ENCODE measurements around the gene FFAR3. TPM values are rescaled to one million over a fixed set of nuclear protein-coding genes. Genes with fewer than 3 reads are reported as not detected.
"Not testable (repeated sequence)": the region's sequence is repeated elsewhere in the genome, so short reads cannot be mapped to it uniquely, and the experiment has no call there.

The FFAR3 gene
- total RNA-seq, 1 experiment from 2014 or later = 0.15 TPM

- DNase-seq (ENCODE audit: low spot score) = no peak
- TF ChIP-seq EZH2 (IDR thresholded peaks at IDR 0.05; ENCODE audit: borderline replicate concordance, low read depth, low read length, poor library complexity, severe bottlenecking) (no peak), CTCF (conservative IDR thresholded peaks at IDR 0.05; ENCODE audit: low read depth, low read length) (no peak)
- no peaks in the 10 kb centered on the region for H3K9me3 ChIP-seq (ENCODE audit: low read depth, low read length, poor library complexity, severe bottlenecking)
- ChIA-PET POLR2A (ENCODE audit: low non-redundant PET) (no interaction called here), CTCF (no interaction called here)
- no peaks in the 10 kb centered on the region for H3K36me3 ChIP-seq (ENCODE audit: insufficient read depth, low read length, poor library complexity, severe bottlenecking)
- no peak overlapping the region for H3K4me3 ChIP-seq (ENCODE audit: low read depth, low read length, poor library complexity, severe bottlenecking)
- no TSS peak for BruUV-seq (replicated peaks)
- no peak overlapping the region for H3K27ac ChIP-seq (ENCODE audit: low read depth, low read length, poor library complexity, severe bottlenecking)
- intact Hi-C loops (cut with micrococcal nuclease; ENCODE audit: unreplicated experiment) = no loop called here
- H3K4me1 ChIP-seq (ENCODE audit: insufficient read depth, low read length, poor library complexity, severe bottlenecking) = no peaks in the 10 kb centered on the region
- no peaks in the 10 kb centered on the region for H3K27me3 ChIP-seq (replicated peaks; ENCODE audit: insufficient read depth, low read depth, low read length, poor library complexity)
Observed at GRCh38 chr19:35399231-35399630, 41.0 kb downstream of the FFAR3 start.

- Histone ChIP-seq H3K27ac (ENCODE audit: low read depth, low read length, poor library complexity, severe bottlenecking) (no peak overlapping the region), H3K4me1 (ENCODE audit: insufficient read depth, low read length, poor library complexity, severe bottlenecking) (no peaks in the 10 kb centered on the region), H3K27me3 (replicated peaks; ENCODE audit: insufficient read depth, low read depth, low read length, poor library complexity) (no peaks in the 10 kb centered on the region), H3K9me3 (ENCODE audit: low read depth, low read length, poor library complexity, severe bottlenecking) (no peaks in the 10 kb centered on the region), H3K36me3 (ENCODE audit: insufficient read depth, low read length, poor library complexity, severe bottlenecking) (no peaks in the 10 kb centered on the region), H3K4me3 (ENCODE audit: low read depth, low read length, poor library complexity, severe bottlenecking) (no peak overlapping the region)
- TF ChIP-seq EZH2 (IDR thresholded peaks at IDR 0.05; ENCODE audit: borderline replicate concordance, low read depth, low read length, poor library complexity, severe bottlenecking) = no peak
- TF ChIP-seq CTCF (conservative IDR thresholded peaks at IDR 0.05; ENCODE audit: low read depth, low read length) = no peak
- CTCF ChIA-PET = no interaction called here
- DNase-seq (ENCODE audit: low spot score) = no peak
- POLR2A ChIA-PET (ENCODE audit: low non-redundant PET) = no interaction called here
- BruUV-seq (replicated peaks) = no TSS peak
- intact Hi-C loops (cut with micrococcal nuclease; ENCODE audit: unreplicated experiment) = no loop called here
Observed at GRCh38 chr19:35399948-35400772, 41.9 kb downstream of the FFAR3 start.

- intact Hi-C loops (cut with micrococcal nuclease; ENCODE audit: unreplicated experiment) = no loop called here
- Histone ChIP-seq H3K36me3 (ENCODE audit: insufficient read depth, low read length, poor library complexity, severe bottlenecking) (no peaks in the 10 kb centered on the region), H3K4me3 (ENCODE audit: low read depth, low read length, poor library complexity, severe bottlenecking) (no peak overlapping the region), H3K4me1 (ENCODE audit: insufficient read depth, low read length, poor library complexity, severe bottlenecking) (no peaks in the 10 kb centered on the region), H3K27me3 (replicated peaks; ENCODE audit: insufficient read depth, low read depth, low read length, poor library complexity) (no peaks in the 10 kb centered on the region), H3K9me3 (ENCODE audit: low read depth, low read length, poor library complexity, severe bottlenecking) (no peaks in the 10 kb centered on the region), H3K27ac (ENCODE audit: low read depth, low read length, poor library complexity, severe bottlenecking) (no peak overlapping the region)
- DNase-seq (ENCODE audit: low spot score) = no peak
- ChIA-PET CTCF (no interaction called here), POLR2A (ENCODE audit: low non-redundant PET) (no interaction called here)
- TF ChIP-seq CTCF (conservative IDR thresholded peaks at IDR 0.05; ENCODE audit: low read depth, low read length) (no peak), EZH2 (IDR thresholded peaks at IDR 0.05; ENCODE audit: borderline replicate concordance, low read depth, low read length, poor library complexity, severe bottlenecking) (no peak)
- BruUV-seq (replicated peaks) = no TSS peak
Observed at GRCh38 chr19:35400773-35401100, 42.5 kb downstream of the FFAR3 start.

- intact Hi-C loops (cut with micrococcal nuclease; ENCODE audit: unreplicated experiment); BruUV-seq (replicated peaks); H3K36me3 ChIP-seq (ENCODE audit: insufficient read depth, low read length, poor library complexity, severe bottlenecking); H3K27me3 ChIP-seq (replicated peaks; ENCODE audit: insufficient read depth, low read depth, low read length, poor library complexity); H3K4me3 ChIP-seq (ENCODE audit: low read depth, low read length, poor library complexity, severe bottlenecking); POLR2A ChIA-PET (ENCODE audit: low non-redundant PET); H3K9me3 ChIP-seq (ENCODE audit: low read depth, low read length, poor library complexity, severe bottlenecking); H3K27ac ChIP-seq (ENCODE audit: low read depth, low read length, poor library complexity, severe bottlenecking); DNase-seq (ENCODE audit: low spot score); CTCF ChIA-PET; H3K4me1 ChIP-seq (ENCODE audit: insufficient read depth, low read length, poor library complexity, severe bottlenecking): not testable (repeated sequence)
Observed at GRCh38 chr19:35401416-35401815, 43.2 kb downstream of the FFAR3 start.
